GM19395 (cell line): ENCODE measurements around the gene PLPPR5.

Source experiments
- ATAC-seq: cut with Tn5 transposase; IDR thresholded peaks from one replicate; pipeline ENCODE4 v1.9.1; 2021; ENCODE audit warnings: mild to moderate bottlenecking, moderate library complexity; ENCODE audit not compliant: unreplicated experiment

The PLPPR5 gene

GRCh38 chr1:98860329-98860728, 144.3 kb downstream of the PLPPR5 start:
- no peak for ATAC-seq

- ATAC-seq: no peak
Observed at GRCh38 chr1:98854137-98854536, 150.5 kb downstream of the PLPPR5 start.

- peak; percentile 77 for ATAC-seq
Observed at GRCh38 chr1:98849969-98850636, 154.6 kb downstream of the PLPPR5 start.

GRCh38 chr1:98842241-98842640, 162.4 kb downstream of the PLPPR5 start:
- no peak for ATAC-seq
